Astrocyte of the cerebellum (primary cell): ENCODE data around the gene MAP7D3.

ENCODE experiments used
- DNase-seq: peaks from one replicate; pipeline ENCODE4 v3.0.0-alpha.2; 2011; ENCODE audit warnings: low read depth
- H3K4me3 ChIP-seq: 2 replicates; pipeline ENCODE4 v1.5.1; 2011; ENCODE audit warnings: mild to moderate bottlenecking, low read depth, low read length, moderate library complexity
- in situ Hi-C: cut with HindIII; loops from 2 replicates; pipeline ENCODE4 v1.10.0; 2017; ENCODE audit warnings: low sequenced_read_pairs
- TF ChIP-seq, protein P1 (sequence below): IDR thresholded peaks from 2 replicates; pipeline ENCODE4 v1.5.1; 2012; ENCODE audit warnings: low read length, low read depth, moderate library complexity, mild to moderate bottlenecking; ENCODE audit errors: missing control alignments

Gene MAP7D3

GRCh38 chrX:136227074-136227473 lies 24.1 kb downstream of the MAP7D3 start:
- H3K4me3 ChIP-seq, result no peak overlapping the region
- in situ Hi-C loops, result no loop called here
- DNase-seq, result no peak
- TF ChIP-seq, protein P1, sequence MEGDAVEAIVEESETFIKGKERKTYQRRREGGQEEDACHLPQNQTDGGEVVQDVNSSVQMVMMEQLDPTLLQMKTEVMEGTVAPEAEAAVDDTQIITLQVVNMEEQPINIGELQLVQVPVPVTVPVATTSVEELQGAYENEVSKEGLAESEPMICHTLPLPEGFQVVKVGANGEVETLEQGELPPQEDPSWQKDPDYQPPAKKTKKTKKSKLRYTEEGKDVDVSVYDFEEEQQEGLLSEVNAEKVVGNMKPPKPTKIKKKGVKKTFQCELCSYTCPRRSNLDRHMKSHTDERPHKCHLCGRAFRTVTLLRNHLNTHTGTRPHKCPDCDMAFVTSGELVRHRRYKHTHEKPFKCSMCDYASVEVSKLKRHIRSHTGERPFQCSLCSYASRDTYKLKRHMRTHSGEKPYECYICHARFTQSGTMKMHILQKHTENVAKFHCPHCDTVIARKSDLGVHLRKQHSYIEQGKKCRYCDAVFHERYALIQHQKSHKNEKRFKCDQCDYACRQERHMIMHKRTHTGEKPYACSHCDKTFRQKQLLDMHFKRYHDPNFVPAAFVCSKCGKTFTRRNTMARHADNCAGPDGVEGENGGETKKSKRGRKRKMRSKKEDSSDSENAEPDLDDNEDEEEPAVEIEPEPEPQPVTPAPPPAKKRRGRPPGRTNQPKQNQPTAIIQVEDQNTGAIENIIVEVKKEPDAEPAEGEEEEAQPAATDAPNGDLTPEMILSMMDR, result no peak

DNA sequence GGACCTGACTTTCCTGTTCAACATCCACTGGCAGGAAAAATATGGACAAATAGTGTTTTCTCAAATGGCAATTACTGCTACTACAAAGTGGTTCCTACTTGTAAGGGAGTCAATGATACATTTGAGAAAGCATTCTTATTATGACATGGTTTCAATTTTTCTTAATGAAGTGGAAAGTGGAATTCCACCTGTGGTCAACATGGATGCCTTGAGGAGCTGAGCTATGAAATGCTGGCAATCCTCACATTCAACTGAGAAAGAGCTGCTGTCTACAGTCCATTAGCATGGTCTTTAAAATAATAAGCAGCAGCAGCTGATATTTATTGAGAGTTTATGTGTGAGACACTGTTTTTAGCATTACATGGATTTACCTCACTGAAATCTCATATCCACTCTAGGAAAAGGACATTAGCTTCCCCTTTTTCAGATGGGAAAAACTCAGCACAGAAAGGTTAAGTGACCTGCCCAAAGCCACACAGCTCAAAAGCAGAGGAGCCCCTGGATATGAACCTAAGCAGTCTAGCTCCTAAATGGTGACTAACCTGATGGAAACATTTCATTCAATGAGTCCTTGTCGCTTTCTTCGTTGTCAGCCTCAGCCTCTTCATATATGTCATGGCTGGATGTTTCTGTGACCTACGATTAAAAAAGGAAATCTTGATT lies 29.2 kb downstream of the MAP7D3 start:
- DNase-seq, result peak; percentile 65
- TF ChIP-seq, protein P1, result no peak
- no peak overlapping the region for H3K4me3 ChIP-seq

DNA sequence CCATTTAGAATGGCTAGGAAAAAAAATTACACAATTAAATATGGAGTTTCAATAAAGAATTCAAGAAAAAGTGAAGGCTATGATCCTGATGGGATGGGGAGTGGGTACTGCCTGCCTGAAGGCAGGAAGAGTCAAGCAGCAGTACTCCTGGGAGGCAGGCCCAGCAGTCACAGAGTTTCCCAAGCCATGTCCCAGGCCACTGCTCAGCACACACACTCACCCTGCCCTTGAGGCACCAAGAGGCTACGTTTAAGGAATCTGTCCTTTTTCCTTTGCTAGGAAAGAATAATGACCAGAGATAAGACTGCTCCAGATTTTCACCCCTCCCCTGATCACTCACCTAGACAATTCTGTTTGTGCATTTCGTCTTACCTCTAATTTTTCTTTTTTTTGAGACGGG lies 30.2 kb downstream of the MAP7D3 start:
- no peak for DNase-seq
- TF ChIP-seq, protein P1, result no peak
- H3K4me3 ChIP-seq, result no peak overlapping the region
- in situ Hi-C loops, result no loop called here

More for the DNA sequence above, 29.2 kb downstream of the MAP7D3 start:
- in situ Hi-C loops, result no loop called here

DNA sequence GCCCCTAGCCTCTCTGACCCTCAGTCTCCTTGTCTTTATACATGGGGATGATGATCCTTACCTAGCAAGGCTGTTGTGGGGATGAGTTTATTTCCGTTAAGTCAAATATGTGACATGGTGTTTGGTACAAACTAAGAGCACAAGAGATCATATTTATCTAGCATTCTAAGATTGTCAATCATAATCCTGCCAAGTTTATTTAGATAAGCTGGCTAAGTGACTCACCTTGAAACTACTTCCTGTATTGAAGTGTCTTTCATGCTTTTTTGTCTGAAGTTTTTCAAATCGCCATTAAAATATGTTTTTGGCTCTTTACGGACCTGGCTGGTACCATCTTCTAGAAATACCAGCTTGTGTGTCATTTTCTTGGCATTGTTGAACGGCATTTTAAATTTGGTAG lies 30.7 kb downstream of the MAP7D3 start:
- TF ChIP-seq, protein P1, result no peak
- in situ Hi-C loops, result no loop called here

GRCh38 chrX:136219893-136220292 lies 31.3 kb downstream of the MAP7D3 start:
- in situ Hi-C loops, result no loop called here
- DNase-seq, result no peak
- TF ChIP-seq, protein P1, result no peak
- no peak overlapping the region for H3K4me3 ChIP-seq

More for the DNA sequence above, 30.7 kb downstream of the MAP7D3 start:
- no peak overlapping the region for H3K4me3 ChIP-seq
- DNase-seq, result no peak

GRCh38 chrX:136215559-136215958 lies 35.6 kb downstream of the MAP7D3 start:
- H3K4me3 ChIP-seq, result no peak overlapping the region
- in situ Hi-C loops, result no loop called here
- DNase-seq, result peak; percentile 22
- TF ChIP-seq, protein P1, result no peak

GRCh38 chrX:136214551-136214950 lies 36.6 kb downstream of the MAP7D3 start:
- in situ Hi-C loops, result no loop called here
- H3K4me3 ChIP-seq, result no peak overlapping the region
- TF ChIP-seq, protein P1, result no peak
- DNase-seq, result peak; percentile 75
